ENCODE measurements around the gene CD99L2.
A peak's percentile ranks its signal among the peaks of the same experiment; 100 is the strongest.

The CD99L2 gene, protein sequence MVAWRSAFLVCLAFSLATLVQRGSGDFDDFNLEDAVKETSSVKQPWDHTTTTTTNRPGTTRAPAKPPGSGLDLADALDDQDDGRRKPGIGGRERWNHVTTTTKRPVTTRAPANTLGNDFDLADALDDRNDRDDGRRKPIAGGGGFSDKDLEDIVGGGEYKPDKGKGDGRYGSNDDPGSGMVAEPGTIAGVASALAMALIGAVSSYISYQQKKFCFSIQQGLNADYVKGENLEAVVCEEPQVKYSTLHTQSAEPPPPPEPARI

DNA sequence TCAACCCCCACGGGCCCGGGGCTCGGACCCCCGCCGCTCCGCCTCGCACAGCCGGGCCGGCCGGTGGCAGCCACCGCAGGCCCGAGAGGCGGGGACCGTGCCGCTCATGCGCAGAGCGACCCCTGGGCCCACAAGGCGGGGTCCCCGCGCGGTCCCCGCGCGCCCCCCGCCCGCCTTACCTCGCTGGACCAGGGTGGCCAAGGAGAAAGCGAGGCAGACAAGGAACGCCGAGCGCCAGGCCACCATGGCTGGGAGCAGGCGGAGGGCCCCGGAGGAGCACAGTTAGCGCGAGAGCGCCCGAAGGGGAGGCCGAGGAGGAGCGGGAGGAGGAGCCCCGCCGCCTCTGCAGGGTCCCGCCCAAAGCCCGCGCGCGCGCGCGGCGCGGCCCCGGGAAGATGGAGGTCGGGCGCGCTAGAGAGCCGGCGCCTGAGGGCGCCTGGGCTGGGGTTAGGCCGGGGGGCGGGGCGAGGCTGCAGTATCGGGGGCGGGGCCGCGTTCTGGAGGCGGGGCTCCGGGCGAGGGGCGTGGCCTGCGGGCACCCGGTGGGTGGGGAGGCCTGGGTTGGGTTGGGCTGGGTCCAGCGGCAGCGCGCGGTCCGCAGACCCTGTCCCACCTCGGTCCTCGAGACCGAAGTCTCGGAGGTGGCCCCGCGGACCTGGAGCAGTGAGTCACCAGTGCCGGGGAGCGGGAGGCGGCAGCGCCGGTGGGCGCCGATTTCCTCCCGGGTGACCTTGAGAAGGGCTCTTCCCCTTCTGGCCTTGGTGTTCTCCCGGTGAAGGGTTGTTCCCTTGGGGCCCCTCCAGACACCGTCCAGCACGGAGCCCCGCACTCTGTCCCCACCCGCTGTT, at the start of gene CD99L2:
Gene CD99L2 (minus strand): TSS at position 326 of the 848 bp plus-strand sequence. CDS start 80 bp downstream, at position 246.
- DNase-seq = peak; percentile 89

DNA sequence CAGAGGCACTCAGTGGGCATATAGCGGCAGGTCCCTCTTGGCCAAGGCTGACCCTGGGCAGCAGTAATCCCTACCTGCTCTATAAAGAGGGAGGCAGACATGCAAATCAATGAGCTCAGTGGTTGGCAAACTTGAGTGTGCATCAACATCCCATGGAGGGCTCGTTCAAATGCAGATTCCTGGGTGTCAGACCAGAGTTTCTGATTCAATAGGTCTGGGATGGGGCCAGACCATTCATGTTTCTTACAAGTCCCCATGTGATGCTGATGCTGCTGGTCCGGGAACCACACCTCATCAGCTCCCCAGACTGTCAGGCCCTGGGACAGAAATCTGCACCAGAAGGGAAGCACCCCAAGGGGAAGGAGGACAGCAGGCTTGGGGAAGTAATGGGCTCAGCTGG, 45.8 kb upstream of the CD99L2 start:
- DNase-seq = no peak

DNA sequence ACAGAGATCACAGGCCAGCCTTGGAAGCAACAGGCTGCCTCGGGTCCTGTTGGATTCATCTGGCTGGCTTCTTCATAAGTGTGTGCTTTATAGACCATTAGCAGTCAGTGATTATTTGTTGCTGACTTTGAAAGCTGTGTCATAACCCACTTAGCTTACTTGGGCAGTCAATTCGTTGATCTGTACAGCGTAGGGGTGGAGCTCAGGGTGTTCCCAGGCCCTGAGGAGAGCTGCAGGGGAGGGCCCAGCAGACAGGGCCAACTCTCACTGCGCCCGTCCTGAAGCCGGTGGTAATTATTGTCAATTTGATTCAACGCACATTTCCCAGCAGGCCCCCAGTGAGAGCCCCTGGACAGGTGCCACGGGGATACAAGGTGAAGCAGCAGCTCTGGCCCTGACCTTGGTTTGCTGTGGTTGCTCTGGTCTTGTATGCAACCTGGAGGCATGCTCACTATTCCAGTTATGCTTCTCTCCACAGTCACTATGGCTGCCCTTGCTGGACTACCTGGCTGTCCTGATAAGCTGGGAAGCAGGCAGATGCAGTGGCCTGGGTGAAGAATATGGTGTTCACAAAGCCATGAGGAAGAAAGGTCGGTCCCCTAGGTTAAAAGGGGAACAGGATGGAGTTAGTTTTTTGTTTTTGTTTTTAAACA, 44.6 kb upstream of the CD99L2 start:
- DNase-seq = no peak

DNA sequence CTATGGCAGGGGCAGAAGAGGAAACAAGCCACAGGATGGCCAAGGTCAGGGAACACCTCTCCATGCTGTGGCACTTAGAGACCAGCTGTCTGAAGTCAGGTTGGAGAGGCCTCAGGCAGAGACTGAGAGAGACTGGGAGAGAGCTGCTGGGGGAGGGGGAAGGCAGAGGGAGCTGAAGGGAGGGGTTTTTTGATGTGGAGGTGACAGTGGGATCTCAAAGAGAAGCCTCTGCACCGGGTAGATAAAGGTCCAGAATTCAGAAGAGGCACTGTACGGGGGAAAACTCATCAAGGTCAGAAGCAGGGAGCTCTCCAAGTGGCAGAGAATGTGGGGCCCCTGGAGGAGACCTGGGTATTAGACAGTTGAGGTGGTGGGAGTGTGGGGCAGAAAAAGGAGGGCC, 43.1 kb upstream of the CD99L2 start:
- DNase-seq = no peak

DNA sequence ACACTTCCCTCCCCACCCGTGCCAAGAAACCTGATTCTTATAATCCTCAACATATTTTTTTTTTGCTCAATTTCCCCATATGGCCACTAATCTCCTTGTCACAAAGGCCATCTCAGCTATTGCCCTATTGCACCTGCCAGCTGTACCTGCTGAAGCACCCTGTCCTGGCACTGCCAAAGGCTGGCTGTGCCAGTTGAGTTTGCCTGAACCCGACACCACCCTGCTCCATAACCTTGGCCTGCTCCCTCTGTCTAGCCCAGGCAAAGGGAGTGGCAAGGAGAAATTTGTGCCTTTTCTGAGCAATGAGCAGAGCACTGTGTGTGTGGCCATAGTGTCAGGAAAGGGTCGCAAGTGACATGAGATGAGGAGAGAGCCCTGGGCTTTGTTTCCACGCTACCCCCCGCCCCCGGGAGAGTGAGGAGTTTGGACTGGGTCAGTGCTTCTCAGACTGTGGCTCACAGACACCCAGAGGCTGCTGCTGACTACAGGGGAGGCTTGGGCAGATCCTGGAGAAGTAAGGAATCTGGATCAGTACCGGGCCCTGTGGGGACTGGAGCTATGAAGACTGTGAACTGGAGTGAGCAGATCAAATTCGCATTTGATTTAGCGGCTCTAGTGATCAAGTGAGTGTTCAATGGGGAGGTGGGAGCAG, 42.5 kb upstream of the CD99L2 start:
- no peak for DNase-seq

DNA sequence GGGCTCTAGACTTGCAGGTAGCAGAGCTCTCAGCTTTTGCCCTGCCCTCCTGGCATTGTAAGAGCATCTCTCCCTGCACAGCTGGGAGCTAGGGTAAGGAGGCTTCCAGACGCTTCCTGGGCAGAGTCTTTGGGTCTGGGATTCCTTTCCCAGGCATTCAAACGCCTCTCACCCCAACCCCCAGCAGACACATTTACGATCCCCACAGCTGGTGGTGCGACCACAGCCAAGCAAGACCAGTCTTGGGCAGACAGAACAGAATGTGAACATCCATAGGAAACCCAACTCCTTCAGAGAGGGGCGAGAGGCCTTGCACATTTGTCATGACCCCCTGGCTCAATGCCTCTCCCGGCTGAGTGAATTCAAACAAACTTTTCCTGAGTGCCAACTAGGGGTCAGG, 38.1 kb upstream of the CD99L2 start:
- no peak for DNase-seq

DNA sequence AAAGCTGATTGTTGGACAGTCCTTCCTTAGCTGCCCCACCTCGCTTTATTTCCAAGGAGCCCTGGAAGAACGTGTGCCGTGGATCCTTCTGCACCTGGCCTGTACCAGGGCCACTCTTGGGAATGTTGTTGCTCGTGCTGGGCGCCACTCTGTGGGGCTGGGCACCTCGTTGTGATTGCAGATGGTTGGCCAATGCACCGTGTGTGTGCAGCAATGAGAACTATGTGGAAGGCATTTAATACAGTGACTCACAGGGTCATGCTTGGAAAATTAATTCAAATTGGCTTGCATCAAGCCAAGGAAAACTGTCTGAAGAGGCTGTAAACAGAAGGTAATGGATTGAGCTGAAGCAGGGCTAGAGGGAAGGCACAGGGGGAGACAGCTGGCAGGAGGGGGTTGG, 37.0 kb upstream of the CD99L2 start:
- no peak for DNase-seq

DNA sequence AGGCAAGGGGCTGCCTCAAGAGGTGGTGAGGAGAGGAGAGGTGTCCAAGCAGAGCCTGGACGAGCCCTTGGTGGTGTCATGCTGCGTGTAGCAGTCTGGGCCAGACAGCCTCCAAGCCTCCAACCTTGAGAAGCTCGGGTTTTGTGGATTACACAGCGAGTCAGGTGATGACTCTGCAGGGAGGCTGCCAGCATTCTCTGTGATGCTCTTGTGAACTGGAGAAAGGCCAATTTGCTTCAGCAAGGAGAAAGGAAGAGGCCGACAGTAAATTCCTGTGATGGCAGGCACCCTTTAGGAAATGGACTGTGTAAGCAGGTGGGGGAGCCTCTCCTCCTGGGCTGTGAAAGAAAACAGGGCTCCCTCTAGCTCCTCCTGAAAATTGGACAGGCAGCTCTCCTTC, 36.0 kb upstream of the CD99L2 start:
- DNase-seq = no peak

DNA sequence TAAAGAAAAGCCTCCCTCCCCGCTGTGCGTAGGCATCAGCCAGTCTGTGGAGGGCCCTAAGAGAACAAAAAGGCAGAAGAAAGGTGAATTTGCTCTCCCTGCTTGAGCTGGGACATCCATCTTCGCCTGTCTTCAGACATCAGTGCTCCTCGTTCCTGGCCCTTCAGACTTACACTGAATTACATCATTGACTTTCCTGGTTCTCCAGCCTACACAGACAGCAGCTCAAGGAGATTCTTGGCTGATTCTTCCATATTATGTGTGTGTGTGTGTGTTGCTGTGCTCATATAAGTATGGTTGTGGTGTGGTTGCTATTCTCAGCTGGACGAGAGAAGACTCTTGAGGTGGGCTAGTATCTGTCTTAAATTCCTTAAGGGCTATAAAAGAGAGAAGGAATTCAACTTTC, 35.5 kb upstream of the CD99L2 start:
- DNase-seq = no peak

DNA sequence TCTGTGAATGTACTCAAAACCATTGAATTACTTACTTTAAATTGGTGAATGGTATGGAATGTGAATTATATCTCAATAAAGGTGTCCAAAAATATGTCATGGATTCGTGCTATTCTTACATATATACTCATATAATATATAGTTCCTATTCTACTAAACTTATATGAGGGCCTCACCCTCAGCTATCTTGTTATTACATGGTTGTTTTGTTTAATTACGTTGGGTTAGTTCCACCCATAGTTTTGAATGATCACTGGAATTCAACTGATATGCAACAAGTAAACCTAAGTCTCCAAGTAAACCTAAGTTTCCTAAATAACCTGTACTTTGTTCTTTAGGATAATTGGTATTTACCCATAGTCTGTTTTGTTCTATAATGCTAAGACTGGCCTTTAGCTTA, 30.6 kb upstream of the CD99L2 start:
- DNase-seq = no peak

DNA sequence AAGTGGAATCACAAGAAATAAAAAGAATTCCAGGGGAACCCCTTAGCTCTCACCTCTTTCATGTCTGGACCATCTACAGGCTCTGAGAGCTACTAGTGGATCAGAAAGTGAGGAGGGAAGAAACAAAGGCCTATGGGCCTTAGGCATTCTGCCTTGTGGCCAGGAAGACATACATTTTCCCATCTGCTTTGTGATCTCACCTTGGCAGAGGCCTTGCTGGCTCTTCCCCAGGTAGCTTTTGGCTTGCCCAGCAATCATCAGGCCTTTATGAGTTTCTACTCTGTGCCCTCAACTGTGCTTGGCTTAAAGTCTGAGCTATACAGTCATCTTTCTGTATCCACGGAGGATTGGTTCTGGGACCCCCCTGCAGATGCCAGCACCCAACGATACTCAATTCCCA, 28.3 kb upstream of the CD99L2 start:
- no peak for DNase-seq

DNA sequence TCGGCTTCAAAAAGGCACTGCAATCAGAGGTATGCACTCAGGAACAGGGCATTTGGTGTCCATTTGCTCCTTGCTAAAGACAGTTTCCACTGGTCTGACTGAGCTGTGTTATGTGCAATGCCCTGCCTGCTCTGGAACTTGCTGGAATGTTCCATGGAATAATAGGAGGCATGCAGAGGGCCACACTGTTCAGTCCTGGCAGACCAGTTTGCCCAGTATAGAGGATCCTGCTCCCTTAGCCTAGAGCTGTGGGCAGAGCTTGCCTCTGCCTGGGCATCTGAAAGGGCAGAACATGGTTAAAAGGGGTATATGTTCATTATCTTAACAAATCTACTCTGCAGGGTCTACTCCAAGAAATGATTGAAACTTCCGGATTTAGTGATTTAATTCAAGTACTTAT, 27.8 kb upstream of the CD99L2 start:
- DNase-seq = no peak

DNA sequence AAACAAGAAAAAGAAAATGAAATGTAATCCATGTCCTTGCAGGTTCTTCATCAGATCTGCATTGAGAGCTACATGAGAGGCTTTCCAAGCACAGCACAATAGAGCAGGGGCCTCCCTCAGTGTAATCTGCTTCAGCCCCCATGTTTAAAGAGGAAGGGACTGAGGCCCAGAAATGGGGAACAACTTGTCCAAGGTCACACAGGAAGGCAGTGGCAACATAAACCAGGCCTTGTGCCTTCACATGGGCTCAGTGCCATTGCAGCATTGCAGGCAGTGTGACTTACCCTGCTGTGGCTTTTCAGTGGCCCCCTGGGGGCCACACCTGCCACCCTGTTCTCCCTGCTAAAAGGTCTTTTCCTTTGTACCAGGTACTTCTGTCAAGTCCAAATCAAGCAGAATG, 20.9 kb upstream of the CD99L2 start:
- no peak for DNase-seq

DNA sequence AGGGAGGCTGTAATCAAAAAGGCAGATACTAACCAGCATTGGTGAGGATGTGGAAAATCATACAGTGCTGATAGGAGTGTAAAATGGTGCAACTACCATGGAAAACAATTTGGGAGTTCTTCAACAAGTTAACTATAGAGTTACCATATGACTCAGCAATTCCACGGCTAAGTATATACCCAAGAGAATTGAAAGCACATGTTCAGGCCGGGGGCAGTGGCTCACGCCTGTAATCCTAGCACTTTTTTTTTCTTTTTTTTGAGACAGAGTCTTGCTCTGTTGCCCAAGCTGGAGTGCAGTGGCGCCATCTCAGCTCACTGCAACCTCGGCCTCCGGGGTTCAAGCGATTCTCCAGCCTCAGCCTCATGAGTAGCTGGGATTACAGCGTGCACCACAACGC, 15.0 kb upstream of the CD99L2 start:
- DNase-seq = no peak

DNA sequence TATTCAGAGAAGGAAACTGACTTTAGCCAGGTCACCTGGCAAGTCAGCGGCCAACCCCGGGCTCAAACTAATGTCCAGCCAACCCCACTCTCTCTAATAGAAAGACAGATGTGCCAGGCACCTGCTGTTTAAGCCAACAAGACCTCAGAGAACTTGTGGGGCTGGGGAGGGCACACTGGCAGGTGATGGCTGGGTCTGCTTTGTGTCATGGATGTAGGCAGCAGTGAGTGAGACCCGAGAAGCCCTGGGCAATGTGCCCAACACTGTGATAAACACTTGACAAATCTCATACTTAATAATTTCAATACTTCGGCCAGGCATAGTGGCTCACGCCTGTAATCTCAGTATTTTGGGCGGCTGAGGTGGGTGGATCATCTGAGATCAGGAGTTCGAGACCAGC, 9.0 kb upstream of the CD99L2 start:
- no peak for DNase-seq

DNA sequence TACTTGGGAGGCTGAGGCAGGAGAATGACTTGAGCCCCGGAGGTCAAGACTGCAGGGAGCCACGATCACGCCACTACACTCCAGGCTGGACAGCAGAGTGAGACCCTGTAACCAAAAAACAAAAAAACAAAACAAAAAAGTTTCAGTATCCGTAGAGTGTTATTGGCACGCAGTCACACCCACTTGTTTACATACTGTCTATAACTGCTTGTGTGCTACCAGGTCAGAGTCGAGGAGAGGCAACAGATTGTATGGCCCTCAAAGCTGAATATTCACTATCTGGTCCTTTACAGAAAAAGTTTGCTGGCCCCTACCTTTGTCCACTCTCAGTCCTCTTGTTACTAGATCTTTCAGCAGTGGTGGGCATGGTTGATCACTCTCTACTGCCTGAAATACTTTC, 8.2 kb upstream of the CD99L2 start:
- DNase-seq = no peak

DNA sequence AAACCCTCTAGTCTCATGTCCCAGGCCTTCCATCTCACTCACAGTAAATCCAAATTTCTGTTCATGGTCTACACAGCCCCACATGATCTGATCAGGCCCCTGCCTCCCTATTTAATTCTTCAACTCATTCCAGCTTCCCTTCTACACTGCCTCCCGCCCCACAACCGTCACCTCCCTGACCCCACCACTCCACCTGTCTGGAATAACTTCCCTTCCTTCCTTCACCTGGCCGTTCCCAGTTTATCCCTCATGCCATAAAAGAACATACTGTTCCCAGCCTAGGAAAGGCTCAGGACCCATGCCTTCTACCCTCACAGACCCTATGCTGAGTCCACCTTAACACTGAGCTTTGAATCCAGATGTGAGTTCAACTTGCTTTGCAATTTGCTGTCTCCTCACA, 6.8 kb upstream of the CD99L2 start:
- no peak for DNase-seq

DNA sequence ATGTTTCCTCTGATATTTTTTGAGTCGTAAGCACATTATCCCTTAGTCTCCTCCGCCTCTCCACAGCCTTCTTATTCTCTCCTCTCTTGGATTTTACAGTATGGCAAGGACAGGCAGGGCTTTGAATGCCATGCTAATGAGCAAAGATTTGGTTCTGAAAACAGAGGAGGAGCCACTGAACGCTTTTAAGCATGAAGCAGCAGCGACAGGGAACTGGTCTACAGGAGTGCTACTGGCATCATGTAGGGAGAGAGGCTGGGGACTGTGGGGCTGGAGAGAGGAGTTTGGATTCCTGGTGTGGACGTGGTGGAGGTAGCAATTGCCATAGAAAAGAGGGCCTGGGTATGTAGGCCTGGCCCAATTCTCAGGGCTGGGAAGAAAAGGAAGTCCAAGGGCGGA, 4.6 kb upstream of the CD99L2 start:
- DNase-seq = no peak

DNA sequence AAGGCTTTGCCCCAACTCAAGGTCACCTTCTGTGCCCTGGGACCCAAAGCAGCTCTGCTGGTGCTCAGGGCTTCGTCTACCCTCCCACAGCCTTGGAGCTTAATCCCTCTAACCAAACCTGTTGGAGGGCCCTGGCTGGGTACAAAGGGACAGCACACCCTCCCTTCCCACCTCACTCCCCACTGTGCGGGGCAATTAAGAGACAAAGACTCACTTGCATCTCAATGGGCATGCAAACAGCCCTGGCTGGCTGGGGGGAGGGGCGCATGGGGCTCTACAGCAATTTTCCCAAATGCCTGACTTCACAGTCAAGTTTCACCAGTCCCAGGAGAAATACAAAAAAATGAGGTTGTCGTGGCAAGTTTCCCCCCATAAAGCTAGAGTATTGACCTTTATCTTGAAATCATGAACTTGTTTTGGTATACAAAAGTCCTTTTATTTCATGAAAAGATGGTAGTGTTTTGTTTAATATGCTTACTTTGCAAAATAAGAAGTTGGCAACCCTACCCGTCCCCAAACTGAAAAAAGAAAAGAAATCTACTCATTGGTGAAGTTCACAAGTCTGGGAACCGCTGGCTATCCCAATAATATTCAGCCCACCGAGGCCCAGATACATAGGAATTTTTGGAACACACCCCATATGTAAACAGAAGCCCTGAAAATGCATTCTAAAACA, 4.1 kb upstream of the CD99L2 start:
- no peak for DNase-seq

DNA sequence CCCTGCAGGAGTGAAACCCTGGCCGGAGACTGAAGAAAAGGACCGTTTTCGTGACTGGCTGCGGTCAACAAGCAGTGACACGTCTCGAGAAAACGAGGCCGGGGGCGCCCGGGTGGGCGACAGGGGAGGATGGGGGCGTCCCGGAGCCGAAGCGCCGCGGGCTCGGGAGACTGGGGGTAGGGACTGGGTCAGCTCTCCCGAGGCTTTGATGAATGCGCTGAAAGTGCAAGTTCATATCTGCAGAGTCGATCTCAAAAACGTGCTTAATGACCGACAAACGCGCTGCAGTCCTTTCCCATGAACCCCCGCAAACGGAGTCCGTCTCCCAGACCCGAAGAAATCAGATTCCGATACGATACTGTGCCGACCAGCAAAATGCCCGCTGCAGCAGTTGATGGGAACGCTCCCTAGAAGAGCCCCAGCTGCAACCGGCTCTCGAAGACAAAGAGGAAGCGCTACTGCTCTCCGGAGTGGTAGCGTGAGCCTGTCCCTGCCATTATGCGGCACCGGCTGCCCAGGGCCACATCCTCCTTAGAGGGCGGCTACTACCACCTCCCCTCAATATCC, 806 bp upstream of the CD99L2 start:
- DNase-seq = peak; percentile 15

DNA sequence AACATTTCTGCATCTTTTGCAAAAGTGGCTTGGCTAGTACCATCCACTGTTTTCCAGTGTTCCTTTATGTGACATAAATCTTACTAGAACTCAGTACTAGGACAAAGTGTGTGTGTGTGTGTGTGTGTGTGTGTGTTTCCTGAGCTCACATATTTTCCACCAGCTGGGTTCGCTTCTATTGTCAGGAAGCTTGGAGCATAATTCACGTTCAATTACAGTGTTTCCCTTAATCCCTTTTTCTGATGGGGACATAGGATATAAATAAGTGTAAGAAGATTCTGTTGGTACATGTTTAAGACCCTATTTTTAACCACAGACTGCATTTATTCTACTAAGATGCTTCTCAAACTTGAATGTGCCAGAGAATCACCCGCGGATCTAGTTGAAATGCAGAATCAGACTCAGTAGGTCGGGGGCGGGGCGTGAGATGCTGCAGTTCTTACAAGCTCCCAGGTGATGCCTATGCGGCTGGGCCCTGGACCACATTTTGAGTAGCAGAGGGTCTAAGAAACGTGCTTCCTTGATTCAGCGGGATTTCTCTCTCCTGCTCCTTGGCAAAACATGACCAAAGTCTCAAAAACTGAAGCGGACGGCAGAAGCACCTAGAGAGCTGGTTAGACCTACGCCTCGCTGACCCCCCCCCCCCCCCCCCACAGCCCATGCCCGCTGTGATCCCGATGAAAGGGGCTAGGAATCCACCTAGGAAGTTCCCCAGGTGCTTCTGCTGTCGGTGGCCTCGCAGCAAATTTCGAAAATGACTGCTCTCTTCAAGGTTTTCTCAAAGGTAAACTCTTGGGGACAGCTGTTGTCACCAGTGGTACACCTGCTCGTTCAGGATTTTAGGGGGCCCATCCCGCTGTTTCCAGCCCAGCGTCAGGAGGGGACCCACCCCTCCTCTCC, 797 bp downstream of the CD99L2 start:
- DNase-seq = peak; percentile 64

DNA sequence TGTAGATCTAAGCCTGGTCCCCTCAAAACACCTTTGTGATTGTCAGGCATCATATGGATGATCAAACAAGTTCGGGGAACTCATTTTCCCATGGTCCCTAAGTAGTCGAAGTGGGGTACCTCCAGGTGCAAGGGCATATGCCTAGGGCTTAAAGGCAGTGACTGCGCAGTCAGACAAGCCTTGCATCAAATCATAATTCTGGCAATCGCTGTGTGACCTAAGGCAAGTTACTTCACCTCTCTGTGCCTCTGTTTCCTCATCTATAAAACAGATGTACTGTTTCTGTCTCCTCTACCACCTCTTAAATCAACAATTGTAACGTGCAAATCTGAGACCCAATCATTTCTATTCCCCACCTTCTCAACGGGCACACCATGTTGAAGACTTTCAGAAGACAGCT, 1.8 kb downstream of the CD99L2 start:
- no peak for DNase-seq
